Lung (tissue), 12 donors: ENCODE data around the gene GLUL. TPM values are rescaled to one million over a fixed set of nuclear protein-coding genes. Genes with fewer than 3 reads are reported as not detected.

ENCODE experiments used
- ATAC-seq: fragments of 200-7000 bp; cut with Tn5 transposase; one replicate; pipeline ENCODE4 v1.9.1; 2020; ENCODE audit warnings: moderate number of reproducible peaks; ENCODE audit not compliant: insufficient read depth, low FRiP score
- DNase-seq, 3 donors: peaks; one replicate each; pipeline ENCODE4 v3.0.0-alpha.2; 2013 to 2017
- H3K27ac ChIP-seq, 2 donors: one replicate each; pipeline ENCODE4 v1.5.1; 2013; ENCODE audit warnings: mild to moderate bottlenecking in 2 of 2, moderate library complexity in 2 of 2, control low read depth in 1 of 2, inconsistent platforms in 1 of 2, low read depth in 1 of 2, low read length in 1 of 2
- H3K27me3 ChIP-seq, 3 donors: one replicate each; pipeline ENCODE4 v1.5.1; 2013; ENCODE audit warnings: low read length in 2 of 3; ENCODE audit not compliant: control insufficient read depth in 3 of 3, insufficient read depth in 3 of 3
- H3K36me3 ChIP-seq, 4 donors: one replicate each; pipeline ENCODE4 v1.5.1; 2013; ENCODE audit warnings: low read length in 4 of 4, mild to moderate bottlenecking in 1 of 4, moderate library complexity in 1 of 4; ENCODE audit not compliant: control insufficient read depth in 4 of 4, insufficient read depth in 4 of 4
- H3K4me1 ChIP-seq, 5 donors: one replicate each; pipeline ENCODE4 v1.5.1; 2013; ENCODE audit warnings: low read length in 5 of 5, mild to moderate bottlenecking in 2 of 5, moderate library complexity in 1 of 5; ENCODE audit not compliant: control insufficient read depth in 5 of 5, insufficient read depth in 5 of 5
- H3K4me3 ChIP-seq: one replicate; pipeline ENCODE4 v1.5.1; 2013; ENCODE audit warnings: mild to moderate bottlenecking, control low read depth, moderate library complexity
- H3K9ac ChIP-seq, 2 donors: one replicate each; pipeline ENCODE4 v1.5.1; 2013; ENCODE audit warnings: low read length in 2 of 2, control low read depth in 1 of 2; ENCODE audit not compliant: insufficient read depth in 1 of 2
- H3K9me3 ChIP-seq, 4 donors: one replicate each; pipeline ENCODE4 v1.5.1; 2013; ENCODE audit warnings: low read length in 3 of 4, mild to moderate bottlenecking in 1 of 4, moderate library complexity in 1 of 4; ENCODE audit not compliant: control insufficient read depth in 4 of 4, insufficient read depth in 3 of 4
- WGBS, 2 donors: extraction: QIAGEN DNeasy Blood & Tissue Kit; methylation state at CpG; one replicate each; pipeline ENCODE4 v1.1.7; 2013; 5-methylcytosine and 5-hydroxymethylcytosine counted together
- polyA plus RNA-seq, 2 donors: library from polyadenylated mRNA; stranded (reverse); fragments of 200-250 nt; gene quantifications; one replicate each; pipeline ENCODE4 v1.2.1, GENCODE V29; 2013
- total RNA-seq, 2 donors: library from RNA; depleted of rRNA in 1 of 2; stranded (reverse); fragments of >200 nt in 1 of 2; gene quantifications; one replicate each; pipeline ENCODE4 v1.2.1, GENCODE V29; 2014 to 2021
- TF ChIP-seq, protein P1 (sequence below): IDR thresholded peaks from 2 replicates; pipeline ENCODE4 v1.5.1; 2012; ENCODE audit warnings: mild to moderate bottlenecking; ENCODE audit errors: control extremely low read depth, extremely low read depth
- donor health status: control.
- donor health status: control.
- donor health status: Bipolar disorder and iron deficiency.
- donor health status: healthy.
- donor health status: DM: yes; HTN: yes; CAD: no.

The GLUL gene
- total and polyA plus RNA-seq, 4 donors, result 209 to 2,889 (median 1,186) TPM

DNA sequence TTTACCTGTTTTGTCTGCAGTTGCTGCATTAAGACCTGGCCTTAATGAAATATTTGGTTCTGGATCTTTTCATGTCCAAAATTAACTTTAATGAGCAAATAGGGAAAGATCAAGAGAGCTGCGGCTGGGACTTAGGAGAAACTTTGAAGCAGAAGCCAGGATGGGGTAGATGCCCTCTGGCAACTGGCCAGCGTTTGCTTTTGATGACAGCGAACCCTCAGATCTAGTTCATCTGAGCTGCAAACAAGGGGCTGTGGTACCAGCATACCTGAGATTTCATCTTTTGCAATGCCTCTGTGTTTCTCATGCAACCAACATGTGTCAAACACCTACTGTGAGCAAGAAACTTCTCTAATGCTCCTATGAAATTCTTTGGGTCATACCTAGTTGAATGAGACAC lies 21.9 kb upstream of the GLUL start:
- Histone ChIP-seq H3K36me3 (no peaks in the 10 kb centered on the region), H3K4me3 (no peak overlapping the region), H3K4me1 (peaks cover 0 to 7% (median 0%) of the 10 kb centered on the region in 5 donors), H3K9ac (no peak overlapping the region), H3K9me3 (no peaks in the 10 kb centered on the region), H3K27me3 (peaks cover 0 to 3% (median 0%) of the 10 kb centered on the region in 3 donors), H3K27ac (no peak overlapping the region)
- WGBS, 2 donors, result 79 to 95% methylated on average over 3 of the region's 3 CpGs
- no peak for DNase-seq
- no peak for ATAC-seq
- TF ChIP-seq, protein P1, sequence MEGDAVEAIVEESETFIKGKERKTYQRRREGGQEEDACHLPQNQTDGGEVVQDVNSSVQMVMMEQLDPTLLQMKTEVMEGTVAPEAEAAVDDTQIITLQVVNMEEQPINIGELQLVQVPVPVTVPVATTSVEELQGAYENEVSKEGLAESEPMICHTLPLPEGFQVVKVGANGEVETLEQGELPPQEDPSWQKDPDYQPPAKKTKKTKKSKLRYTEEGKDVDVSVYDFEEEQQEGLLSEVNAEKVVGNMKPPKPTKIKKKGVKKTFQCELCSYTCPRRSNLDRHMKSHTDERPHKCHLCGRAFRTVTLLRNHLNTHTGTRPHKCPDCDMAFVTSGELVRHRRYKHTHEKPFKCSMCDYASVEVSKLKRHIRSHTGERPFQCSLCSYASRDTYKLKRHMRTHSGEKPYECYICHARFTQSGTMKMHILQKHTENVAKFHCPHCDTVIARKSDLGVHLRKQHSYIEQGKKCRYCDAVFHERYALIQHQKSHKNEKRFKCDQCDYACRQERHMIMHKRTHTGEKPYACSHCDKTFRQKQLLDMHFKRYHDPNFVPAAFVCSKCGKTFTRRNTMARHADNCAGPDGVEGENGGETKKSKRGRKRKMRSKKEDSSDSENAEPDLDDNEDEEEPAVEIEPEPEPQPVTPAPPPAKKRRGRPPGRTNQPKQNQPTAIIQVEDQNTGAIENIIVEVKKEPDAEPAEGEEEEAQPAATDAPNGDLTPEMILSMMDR, result no peak

DNA sequence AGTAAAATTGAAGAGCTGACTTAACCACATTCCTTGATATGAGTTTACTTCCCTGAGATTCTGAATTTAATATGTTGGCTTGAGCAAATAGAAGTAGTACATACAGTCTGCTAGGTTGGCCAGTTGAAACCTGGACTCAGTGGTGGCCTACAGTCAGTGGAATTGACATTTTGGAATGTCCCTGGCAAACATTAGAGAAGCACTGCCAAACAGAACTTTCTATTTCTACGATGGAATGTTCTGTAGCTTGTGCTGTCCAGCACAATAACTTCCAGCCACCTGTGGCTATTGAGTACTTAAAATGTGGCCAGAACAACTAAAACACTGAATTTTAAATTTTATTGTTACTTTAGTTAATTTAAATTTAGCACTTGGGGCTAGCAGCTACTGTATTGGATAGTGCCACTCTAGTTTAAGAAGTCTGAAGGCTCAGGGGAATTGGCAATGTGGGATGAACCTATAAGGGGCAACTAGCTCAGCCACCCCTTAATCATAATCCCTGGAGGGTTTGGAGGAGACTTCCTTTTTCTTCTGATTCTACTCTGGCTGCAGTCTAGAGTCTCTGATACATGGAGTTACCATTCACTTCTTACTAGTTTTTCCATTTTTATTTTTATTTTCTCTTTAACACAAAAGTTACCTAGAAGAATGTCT lies 19.2 kb upstream of the GLUL start:
- H3K4me3 ChIP-seq, result no peak overlapping the region
- H3K9ac ChIP-seq, result no peak overlapping the region
- no peaks in the 10 kb centered on the region for H3K36me3 ChIP-seq
- no peaks in the 10 kb centered on the region for H3K27me3 ChIP-seq
- no peak overlapping the region for H3K27ac ChIP-seq
- H3K4me1 ChIP-seq, result peaks cover 0 to 10% (median 0%) of the 10 kb centered on the region in 5 donors
- no peak for ATAC-seq
- TF ChIP-seq, protein P1, result no peak
- WGBS, 2 donors, result 46 to 79% methylated on average over 1 of the region's 1 CpG
- no peaks in the 10 kb centered on the region for H3K9me3 ChIP-seq
- no peak for DNase-seq

DNA sequence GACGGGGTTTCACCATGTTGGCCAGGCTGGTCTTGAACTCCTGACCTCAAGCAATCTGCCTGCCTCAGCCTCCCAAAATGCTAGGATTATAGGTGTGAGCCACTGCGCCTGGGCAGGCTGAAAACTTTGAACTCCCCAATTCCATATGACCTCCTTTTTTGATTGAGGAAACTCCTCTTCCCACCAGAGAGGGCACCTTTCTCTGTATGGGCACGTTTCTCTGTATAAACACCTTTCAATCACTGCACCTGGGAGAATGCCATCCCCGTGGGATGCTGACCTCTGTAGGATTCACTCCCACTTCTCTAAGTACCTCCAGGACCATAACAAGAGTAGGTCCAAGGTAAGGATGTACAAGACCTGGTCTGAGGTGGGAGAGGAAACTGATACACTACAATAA lies 18.5 kb upstream of the GLUL start:
- peaks cover 0 to 10% (median 0%) of the 10 kb centered on the region in 5 donors for H3K4me1 ChIP-seq
- H3K27ac ChIP-seq, result no peak overlapping the region
- H3K36me3 ChIP-seq, result no peaks in the 10 kb centered on the region
- ATAC-seq (no peak), DNase-seq (no peak)
- H3K9me3 ChIP-seq, result peaks cover 0 to 3% (median 0%) of the 10 kb centered on the region in 4 donors
- TF ChIP-seq, protein P1, result no peak
- 74 to 78% methylated on average over 4 of the region's 4 CpGs for WGBS, 2 donors
- no peak overlapping the region for H3K9ac ChIP-seq
- H3K27me3 ChIP-seq, result no peaks in the 10 kb centered on the region
- no peak overlapping the region for H3K4me3 ChIP-seq
